ENCODE measurements around the gene TMEM92.

TMEM92 gene

DNA sequence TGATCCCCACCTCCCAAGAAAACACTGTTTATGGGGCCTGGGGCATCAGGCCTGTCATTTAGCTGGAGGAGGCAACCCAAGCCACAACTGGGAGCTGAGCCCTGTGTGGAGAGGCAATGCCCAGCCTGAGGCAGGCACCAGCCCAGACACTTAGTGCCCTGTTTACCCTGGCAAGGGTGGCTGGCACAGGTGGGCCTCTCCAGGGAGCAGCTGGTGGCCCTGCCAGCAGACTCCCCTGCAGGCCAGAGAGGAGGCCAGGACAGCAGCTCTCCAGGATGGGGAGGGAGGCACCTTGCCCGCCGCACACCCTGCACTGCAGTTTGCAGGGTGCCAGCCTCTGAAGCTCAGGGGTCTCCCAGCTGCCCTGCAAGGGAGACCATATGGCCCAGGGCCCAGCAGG is 9.1 kb upstream of the TMEM92 start:
- TF ChIP-seq CTCF (IDR thresholded peaks at IDR 0.05; ENCODE audit: low read depth, low read length), result no peak
- H3K4me1 ChIP-seq, result peaks cover 7% of the 10 kb centered on the region
- no peak overlapping the region for H3K4me3 ChIP-seq (ENCODE audit: low read depth, low read length)
- no peaks in the 10 kb centered on the region for H3K9me3 ChIP-seq
- H3K27me3 ChIP-seq, result no peaks in the 10 kb centered on the region
- no peak for DNase-seq
- H3K36me3 ChIP-seq, result no peaks in the 10 kb centered on the region

- H3K4me3 ChIP-seq (ENCODE audit: low read depth, low read length), result no peak overlapping the region
- no peaks in the 10 kb centered on the region for H3K9me3 ChIP-seq
- no peak for DNase-seq
- no peak for TF ChIP-seq CTCF (IDR thresholded peaks at IDR 0.05; ENCODE audit: low read depth, low read length)
- no peaks in the 10 kb centered on the region for H3K36me3 ChIP-seq
- peaks cover 7% of the 10 kb centered on the region for H3K4me1 ChIP-seq
- H3K27me3 ChIP-seq, result no peaks in the 10 kb centered on the region
Measured at GRCh38 chr17:50265690-50266315, 8.5 kb upstream of the TMEM92 start.

DNA sequence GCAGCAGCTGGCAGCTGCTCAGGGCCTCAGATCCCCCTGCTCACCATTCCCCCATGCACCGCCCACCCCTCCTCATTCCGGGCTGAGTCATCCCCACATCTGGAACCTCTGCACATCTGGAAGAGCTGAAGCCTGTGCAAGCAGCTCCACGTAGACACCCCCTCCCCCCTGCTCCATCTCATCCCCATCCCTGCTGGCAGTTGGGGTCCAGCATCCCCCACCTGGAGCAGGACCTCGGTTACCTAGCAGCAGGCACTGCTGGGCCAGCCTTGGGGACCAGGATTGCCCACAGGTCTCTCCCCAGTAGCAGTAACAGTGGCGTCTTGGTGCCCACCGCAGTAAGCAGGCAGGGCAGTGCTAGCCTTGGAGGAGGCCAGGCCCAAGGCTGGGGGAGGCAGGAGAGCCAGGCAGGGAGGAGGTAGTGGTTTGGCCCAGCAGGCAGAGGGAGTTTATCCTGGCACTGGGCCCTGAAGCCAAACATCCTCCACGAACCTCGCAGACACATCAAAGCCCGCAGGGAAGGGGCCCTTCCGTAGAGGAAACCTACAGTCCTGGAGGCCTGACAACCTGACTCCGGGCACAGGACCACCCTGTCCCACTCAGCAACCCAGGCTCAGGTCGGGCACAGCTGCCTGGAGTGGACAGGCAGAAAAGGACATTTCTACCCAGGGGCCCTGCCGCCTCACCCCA is 7.7 kb upstream of the TMEM92 start:
- H3K27me3 ChIP-seq, result no peaks in the 10 kb centered on the region
- H3K4me3 ChIP-seq (ENCODE audit: low read depth, low read length), result no peak overlapping the region
- no peaks in the 10 kb centered on the region for H3K36me3 ChIP-seq
- DNase-seq, result no peak
- peaks cover 7% of the 10 kb centered on the region for H3K4me1 ChIP-seq
- H3K9me3 ChIP-seq, result no peaks in the 10 kb centered on the region
- no peak for TF ChIP-seq CTCF (IDR thresholded peaks at IDR 0.05; ENCODE audit: low read depth, low read length)

DNA sequence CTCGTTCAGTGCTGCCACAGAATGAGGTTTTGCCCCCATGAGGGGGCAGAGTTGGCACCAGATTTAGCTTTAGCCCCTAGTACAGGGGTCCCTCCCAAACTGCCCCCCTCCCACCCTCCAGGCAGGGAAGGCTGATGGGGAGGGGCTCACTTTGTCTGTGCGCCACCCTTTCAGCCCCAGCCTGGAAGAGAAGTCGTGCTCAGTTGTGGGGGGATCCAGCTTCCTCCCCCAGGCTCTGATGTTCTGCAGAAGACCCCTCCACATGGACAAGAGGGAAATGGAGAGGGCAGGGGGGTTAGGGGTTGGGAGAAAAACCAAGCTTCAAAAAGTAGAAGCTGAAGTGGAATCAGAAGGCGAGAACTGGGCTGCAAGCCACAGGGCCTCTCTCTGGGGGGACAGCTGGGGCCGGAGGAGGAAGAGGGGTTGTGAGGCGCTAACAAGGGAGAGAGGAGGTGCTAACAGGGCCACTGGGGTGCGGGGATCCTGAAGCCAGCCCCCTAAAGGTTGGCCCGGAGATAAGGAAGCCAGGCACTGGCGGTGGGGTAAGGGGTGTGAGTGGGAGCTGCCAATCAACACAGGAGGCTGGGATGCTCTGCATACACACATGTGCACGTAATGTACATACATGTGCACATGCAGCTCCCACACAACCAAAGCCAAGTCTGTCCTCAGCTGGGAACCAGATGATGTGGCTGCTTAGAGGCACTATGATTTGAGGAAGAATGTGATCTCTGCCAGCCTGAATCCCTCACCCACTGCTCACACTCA is 7.0 kb upstream of the TMEM92 start:
- H3K36me3 ChIP-seq, result no peaks in the 10 kb centered on the region
- H3K4me1 ChIP-seq, result peaks cover 7% of the 10 kb centered on the region
- TF ChIP-seq CTCF (IDR thresholded peaks at IDR 0.05; ENCODE audit: low read depth, low read length), result no peak
- no peaks in the 10 kb centered on the region for H3K9me3 ChIP-seq
- no peaks in the 10 kb centered on the region for H3K27me3 ChIP-seq
- DNase-seq, result no peak
- no peak overlapping the region for H3K4me3 ChIP-seq (ENCODE audit: low read depth, low read length)

GRCh38 chr17:50268026-50268425 is 6.2 kb upstream of the TMEM92 start:
- Histone ChIP-seq H3K4me3 (ENCODE audit: low read depth, low read length) (no peak overlapping the region), H3K36me3 (no peaks in the 10 kb centered on the region), H3K27me3 (no peaks in the 10 kb centered on the region), H3K4me1 (peaks cover 7% of the 10 kb centered on the region), H3K9me3 (no peaks in the 10 kb centered on the region)
- DNase-seq, result no peak
- no peak for TF ChIP-seq CTCF (IDR thresholded peaks at IDR 0.05; ENCODE audit: low read depth, low read length)

Data from BE2C (cell line).